ENCODE results near the gene PSAPL1. TPM values are rescaled to one million over a fixed set of nuclear protein-coding genes. Genes with fewer than 3 reads are reported as not detected.

The PSAPL1 gene
- total and polyA plus RNA-seq, 2 of the 8 experiments (the other 6 are each of a cell fraction or from before 2014, with no cell fraction given), result 0.03 TPM; not detected in 1

DNA sequence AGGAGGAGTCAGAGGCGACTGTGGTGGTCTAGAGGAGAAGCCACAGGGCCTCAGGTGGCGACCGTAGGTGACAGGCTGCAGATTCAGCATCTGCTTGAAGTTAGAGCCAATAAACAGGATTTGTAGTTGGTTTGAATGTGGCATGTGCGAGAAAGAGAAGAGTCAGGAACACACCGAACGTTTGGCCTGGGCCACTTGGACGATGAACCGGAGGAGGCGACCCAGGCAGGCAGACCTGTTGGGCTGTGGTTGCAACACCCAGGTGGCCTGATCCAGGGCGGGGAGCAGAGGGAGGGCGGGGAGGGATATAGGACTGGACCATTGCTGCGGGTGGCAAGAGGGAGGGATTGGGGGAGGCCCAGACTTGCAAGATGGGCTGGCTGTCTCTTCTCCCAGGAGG is 10.0 kb upstream of the PSAPL1 start:
- Histone ChIP-seq H3K56ac (replicated peaks; ENCODE audit: insufficient read length, low read depth, low read length) (no peak overlapping the region), H4K8ac (ENCODE audit: extremely low read depth, insufficient read depth, low read length) (no peak overlapping the region), H3K27ac (ENCODE audit: low read depth, low read length) (no peak overlapping the region), H3K4me1 (replicated peaks in 1 of 4; ENCODE audit: control insufficient read depth in 3 of 4, insufficient read depth in 4 of 4, low read length in 3 of 4) (peaks cover 0 to 12% (median under 1%) of the 10 kb centered on the region in 4 experiments; a peak in 3 of 7 replicates), H3K36me3 (ENCODE audit: control insufficient read depth in 2 of 4, insufficient read depth in 4 of 4, low read length in 3 of 4) (no peaks in the 10 kb centered on the region; a peak in 1 of 8 replicates), H2AK5ac (ENCODE audit: low read depth, low read length) (no peak overlapping the region), H3K23me2 (ENCODE audit: low read depth, low read length) (peaks cover 2% of the 10 kb centered on the region; the same call in 1 of the 2 replicates), H3K4me3 (ENCODE audit: extremely low read depth in 1 of 4, insufficient read depth in 2 of 4, low read depth in 3 of 4, low read length in 4 of 4) (no peak overlapping the region), H3K4ac (replicated peaks; ENCODE audit: insufficient read length, low read depth, low read length) (no peak overlapping the region), H4K91ac (replicated peaks; ENCODE audit: insufficient read length, low read length) (no peak overlapping the region), H3K18ac (ENCODE audit: extremely low read depth, low read length) (no peak overlapping the region), H3K79me1 (ENCODE audit: low read depth, low read length) (no peaks in the 10 kb centered on the region), H2BK20ac (ENCODE audit: low read length) (no peak overlapping the region), H2BK15ac (ENCODE audit: low read length) (no peak overlapping the region), H3K27me3 (replicated peaks in 1 of 4; ENCODE audit: control insufficient read depth in 3 of 4, extremely low read depth in 1 of 4, insufficient read depth in 3 of 4, low read length in 3 of 4) (no peaks in the 10 kb centered on the region; a peak in 2 of 7 replicates), H2BK5ac (ENCODE audit: low read depth, low read length) (no peak overlapping the region), H4K20me1 (replicated peaks in 1 of 2; ENCODE audit: control insufficient read depth in 1 of 2, insufficient read depth in 2 of 2, low read length in 2 of 2) (no peaks in the 10 kb centered on the region), H2AFZ (ENCODE audit: low read length) (no peak overlapping the region), H3K4me2 (ENCODE audit: insufficient read depth in 1 of 2, low read depth in 2 of 2, low read length in 2 of 2) (no peak overlapping the region), H3K14ac (ENCODE audit: insufficient read length) (no peak overlapping the region), H2BK12ac (ENCODE audit: low read depth, low read length) (no peak overlapping the region), H3K9ac (replicated peaks in 1 of 4; ENCODE audit: extremely low read depth in 1 of 4, low read depth in 3 of 4, low read length in 3 of 4) (no peak overlapping the region), H4K5ac (ENCODE audit: insufficient read length, low read depth, low read length) (no peak overlapping the region), H2BK120ac (replicated peaks; ENCODE audit: low read depth, low read length) (no peak overlapping the region), H3K79me2 (ENCODE audit: control insufficient read depth in 1 of 2, insufficient read depth in 2 of 2, low read length in 2 of 2) (no peaks in the 10 kb centered on the region), H3K23ac (ENCODE audit: insufficient read length) (no peak overlapping the region), H3K9me3 (ENCODE audit: insufficient read depth in 2 of 2, low read depth in 1 of 2, low read length in 1 of 2) (0 out of 4 replicates have a peak, but pooled peaks cover 0 to under 1% of the 10 kb centered on the region in 2 experiments)
- WGBS, 2 experiments (ENCODE audit: extremely low coverage in 1 of 2, insufficient coverage in 1 of 2, insufficient read length in 1 of 2, insufficient replicate concordance in 2 of 2, low coverage in 1 of 2, low lambda C conversion rate in 2 of 2, missing lambda C conversion rate in 1 of 2), result 90% methylated on average over 12 of the region's 12 CpGs; no CpG with 5 or more reads in 1 of the 2 experiments
- no peak for TF ChIP-seq RAD21 (IDR thresholded peaks at IDR 0.05 in 1 of 2, conservative IDR thresholded peaks at IDR 0.05 in 1 of 2; ENCODE audit: low read depth in 2 of 2, low read length in 2 of 2)
- TF ChIP-seq SP2 (IDR thresholded peaks at IDR 0.05; ENCODE audit: low read length), result no peak
- no peak for TF ChIP-seq SP1 (IDR thresholded peaks at IDR 0.05; ENCODE audit: low read depth, low read length)
- TF ChIP-seq SAP30 (IDR thresholded peaks at IDR 0.05; ENCODE audit: insufficient read depth, insufficient replicate concordance, low read length), result no peak
- TF ChIP-seq BCL11A (IDR thresholded peaks at IDR 0.05; ENCODE audit: low read depth in 2 of 2, low read length in 2 of 2), result no peak
- no peak for TF ChIP-seq RFX5 (IDR thresholded peaks at IDR 0.05; ENCODE audit: borderline replicate concordance, low read depth, low read length)
- TF ChIP-seq SIRT6 (IDR thresholded peaks at IDR 0.05; ENCODE audit: low read length), result no peak
- TF ChIP-seq MAFK (IDR thresholded peaks at IDR 0.05; ENCODE audit: low read depth, low read length), result no peak
- TF ChIP-seq TBP (IDR thresholded peaks at IDR 0.05; ENCODE audit: low read depth, low read length), result no peak
- TF ChIP-seq BRCA1 (IDR thresholded peaks at IDR 0.05; ENCODE audit: low read depth, low read length), result no peak
- no peak for TF ChIP-seq YY1 (IDR thresholded peaks at IDR 0.05; ENCODE audit: low read depth, low read length)
- no peak for TF ChIP-seq CHD1 (IDR thresholded peaks at IDR 0.05; ENCODE audit: low read depth, low read length)
- POLR2A ChIA-PET (ENCODE audit: partially characterized antibody), result no interaction called here
- FAIRE-seq (no peak), DNase-seq (ENCODE audit: low read depth in 1 of 2, low spot score in 2 of 2) (no peak)
- CTCF ChIA-PET (ENCODE audit: partially characterized antibody), result no interaction called here

Measured in H1 (cell line).